HG02973 (cell line): ENCODE data around the gene MEIS2.

ENCODE experiments used
- ATAC-seq: cut with Tn5 transposase; IDR thresholded peaks from one replicate; pipeline ENCODE4 v1.9.1; 2021; ENCODE audit warnings: moderate library complexity; ENCODE audit not compliant: unreplicated experiment

The MEIS2 gene

DNA sequence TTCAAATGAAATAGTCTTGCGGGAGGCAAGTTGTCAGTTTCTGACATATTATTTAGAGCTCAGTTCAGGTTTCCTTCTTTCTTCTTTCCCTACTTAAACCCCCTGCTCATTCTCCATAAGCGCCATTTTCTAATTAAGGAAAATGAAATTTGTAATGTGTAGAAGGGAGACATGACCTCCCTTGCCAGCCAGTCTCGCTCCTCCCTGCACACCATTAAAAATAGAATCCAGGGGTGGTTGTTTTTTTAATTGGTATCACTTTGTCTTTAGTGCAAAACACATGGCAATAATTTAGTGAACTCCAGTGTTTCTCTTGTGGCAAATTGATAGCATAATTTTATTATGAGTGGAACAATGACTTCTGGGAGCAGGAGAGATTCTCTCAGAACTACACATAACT, 160.1 kb downstream of the MEIS2 start:
- no peak for ATAC-seq

DNA sequence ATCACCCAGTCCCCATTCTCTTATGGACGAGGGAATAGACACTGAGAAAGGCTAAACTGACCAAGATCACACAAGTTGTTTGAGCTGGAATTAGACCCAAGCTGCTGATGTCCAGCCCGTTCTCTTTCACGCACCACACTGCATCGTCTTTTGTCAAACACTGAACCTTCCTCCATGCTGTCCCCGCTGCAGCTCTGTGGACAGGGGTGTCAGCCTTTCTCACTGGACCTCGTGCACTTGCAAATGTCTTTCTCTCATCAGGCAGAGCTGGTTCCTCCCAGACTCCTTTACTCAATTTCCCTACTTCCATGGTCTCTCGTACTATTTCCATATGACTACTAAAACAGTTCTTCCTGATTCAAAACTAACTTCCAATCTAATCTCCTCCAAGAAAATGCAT, 161.6 kb downstream of the MEIS2 start:
- no peak for ATAC-seq

DNA sequence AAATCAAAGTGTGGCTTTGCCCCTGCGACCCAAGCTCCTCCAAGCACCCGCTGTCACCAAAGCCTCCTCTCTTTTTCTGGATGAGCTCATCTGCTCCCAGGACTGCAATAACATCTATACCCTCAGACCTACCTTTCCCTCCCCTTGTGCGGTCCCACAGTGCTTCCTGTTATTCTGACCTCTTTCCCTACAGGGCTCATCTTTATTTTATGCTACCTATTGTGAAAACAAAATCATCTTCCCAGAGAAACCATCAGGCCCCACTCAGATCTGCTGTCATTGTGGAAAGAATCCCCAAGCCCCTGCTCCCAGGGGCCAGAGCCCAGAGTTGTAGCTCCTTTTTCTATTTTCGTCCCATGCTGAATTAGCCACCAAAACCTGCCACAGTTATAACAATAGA, 162.2 kb downstream of the MEIS2 start:
- no peak for ATAC-seq

DNA sequence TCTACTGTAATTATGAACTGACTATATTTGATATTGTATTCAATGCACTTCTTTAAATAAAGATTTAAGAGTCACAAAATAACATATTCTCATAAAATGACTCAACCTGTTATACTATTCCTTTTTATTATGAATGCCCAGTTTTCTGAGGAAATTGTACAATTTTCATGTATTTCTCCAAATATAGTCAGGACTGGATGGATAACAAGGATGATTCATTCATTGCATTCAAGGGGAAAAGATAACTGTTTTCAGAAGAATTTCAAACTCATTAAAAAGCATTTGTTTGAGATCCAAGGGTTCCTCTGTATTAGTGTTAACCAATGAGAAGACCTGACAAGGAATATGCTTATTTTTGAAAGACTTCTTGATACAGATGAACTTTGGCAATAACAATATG, 163.7 kb downstream of the MEIS2 start:
- no peak for ATAC-seq

DNA sequence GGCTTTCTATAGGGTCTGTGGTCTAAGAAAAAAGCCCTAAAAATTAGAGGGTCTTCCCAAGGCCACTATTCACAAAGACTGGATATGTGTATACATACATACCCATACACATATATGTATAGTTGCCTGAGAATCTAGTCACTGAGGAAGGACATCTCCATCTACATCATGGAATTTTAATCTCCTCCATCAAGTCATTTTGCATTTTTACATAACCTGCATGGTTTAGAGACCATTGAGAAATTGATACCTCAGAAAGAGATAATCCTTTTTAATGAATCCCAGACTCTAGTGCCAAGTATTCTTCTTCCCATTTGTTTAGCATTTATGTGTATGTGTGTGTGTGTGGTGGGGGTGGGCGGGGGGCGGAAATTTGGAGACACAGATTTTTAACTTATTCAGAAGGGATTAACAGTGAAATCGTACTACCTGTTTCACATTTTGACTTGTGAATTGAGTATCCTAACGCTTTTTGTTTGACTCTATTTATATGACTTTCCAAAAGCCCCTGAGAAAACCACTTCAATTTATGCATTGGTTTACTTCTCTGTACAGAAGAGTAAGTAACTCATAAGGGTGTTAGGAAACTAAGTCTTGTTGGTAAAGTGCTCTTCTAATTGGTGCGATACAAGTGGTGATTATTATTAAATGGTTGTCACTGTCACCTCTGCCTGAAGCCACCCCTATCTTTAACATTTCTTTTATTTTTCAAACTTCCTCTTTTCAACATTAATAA, 166.9 kb downstream of the MEIS2 start:
- ATAC-seq: no peak

DNA sequence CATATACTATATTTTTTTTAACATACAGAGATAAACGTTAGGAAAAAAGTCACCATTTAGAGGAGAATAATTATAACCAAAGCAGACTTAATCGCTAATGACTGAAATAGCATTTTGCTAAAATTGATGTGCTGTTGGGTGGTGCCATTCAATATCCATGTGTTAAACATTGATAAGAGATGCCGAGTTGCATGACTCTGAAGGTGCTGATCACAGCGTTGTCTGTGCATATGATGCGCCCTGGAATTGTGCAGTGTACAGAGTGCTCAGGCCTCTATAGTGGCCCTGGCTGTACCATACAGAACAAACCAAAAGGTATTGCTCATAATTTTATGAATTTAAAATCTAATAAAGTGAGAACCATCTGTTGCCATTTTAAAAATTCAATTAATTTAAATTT, 168.3 kb downstream of the MEIS2 start:
- ATAC-seq: no peak

DNA sequence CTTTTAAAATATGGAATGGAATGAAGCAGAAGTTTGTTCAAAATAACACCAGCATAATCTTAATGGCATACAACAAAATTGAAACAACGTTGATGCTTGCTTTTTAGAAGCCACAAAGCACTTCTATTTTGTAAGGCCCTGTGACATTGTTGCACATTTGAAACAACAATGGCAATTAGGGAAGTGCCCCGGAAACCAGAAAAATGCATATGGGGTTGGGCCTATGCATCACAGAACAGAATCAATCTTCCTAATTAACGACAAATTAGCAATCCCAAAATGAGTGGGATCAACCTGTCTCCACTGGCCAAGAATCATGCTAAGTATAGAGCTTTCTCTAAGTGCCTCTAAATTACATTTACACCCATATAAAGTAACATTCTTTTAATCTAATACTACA, 168.9 kb downstream of the MEIS2 start:
- ATAC-seq: no peak

DNA sequence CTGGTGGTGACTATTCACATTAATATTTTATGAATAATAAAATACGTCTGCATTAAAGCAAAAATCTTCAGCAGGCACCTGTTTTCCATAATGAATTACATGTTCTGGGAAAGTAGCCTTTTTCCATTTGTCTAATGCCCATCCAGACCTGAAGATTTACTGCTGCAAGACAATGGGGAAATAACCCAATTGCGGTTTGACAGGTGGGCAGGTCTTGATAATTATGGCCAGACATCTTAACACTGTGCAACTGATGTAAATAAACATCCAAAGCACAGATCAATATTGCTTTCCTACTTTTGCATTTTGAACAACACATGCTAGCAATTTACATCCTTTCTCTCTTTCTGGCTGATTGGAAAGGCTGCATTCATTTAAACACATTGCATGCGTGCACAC, 173.9 kb downstream of the MEIS2 start:
- no peak for ATAC-seq

DNA sequence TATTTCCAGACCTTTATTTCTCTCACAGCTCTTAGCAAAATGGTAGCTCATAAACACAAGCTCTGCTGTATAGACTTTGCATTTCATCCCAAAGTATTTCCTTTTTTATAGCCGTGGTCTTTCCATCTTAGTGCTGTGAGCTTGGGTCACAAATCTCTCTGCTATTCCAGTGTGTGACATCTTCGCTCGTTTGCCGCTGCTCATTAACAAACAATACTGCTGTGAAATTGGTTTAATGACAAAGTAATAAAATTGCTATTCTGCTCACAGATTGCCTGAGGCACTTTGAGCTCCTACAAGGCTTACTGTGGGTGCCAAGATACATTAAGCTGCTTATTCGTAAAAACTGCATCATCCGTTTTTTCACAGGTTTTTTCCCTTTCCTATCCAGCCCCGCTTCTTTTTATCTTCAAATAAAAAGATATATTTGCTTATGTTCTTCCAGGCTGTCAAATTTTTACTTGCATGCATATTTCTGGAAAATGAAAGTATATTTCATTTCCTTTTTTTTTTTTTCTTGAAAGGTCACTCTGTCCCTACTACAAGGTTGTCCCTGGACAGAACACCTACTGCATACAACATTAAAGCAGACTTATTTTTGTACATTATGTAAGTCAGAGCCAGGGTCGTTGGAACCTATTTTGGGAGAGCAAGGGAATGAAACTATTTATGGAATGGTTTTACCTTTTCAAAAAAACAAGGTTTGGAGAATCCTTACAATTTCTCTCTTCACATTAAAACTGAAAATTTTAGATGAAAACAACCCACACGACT, 174.5 kb downstream of the MEIS2 start:
- no peak for ATAC-seq

DNA sequence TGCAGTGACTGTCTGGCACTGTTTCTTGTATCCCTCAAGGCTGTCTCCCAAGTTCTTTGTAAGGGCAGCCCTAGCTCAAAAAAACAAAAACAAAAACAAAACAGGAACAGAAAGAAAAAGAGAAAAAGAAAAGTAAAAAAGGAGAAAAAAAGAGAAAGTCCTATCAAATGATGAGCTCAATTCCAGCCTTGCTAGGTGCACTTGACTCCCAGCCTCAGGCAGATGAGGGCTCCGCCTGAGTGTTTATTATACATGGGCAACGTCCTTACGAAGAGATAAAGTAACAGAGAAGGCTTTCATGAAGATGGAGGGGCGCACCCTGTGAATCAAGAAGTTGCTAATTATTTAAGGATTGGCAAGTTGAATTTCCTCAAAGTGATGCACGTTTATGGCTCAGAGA, 175.3 kb downstream of the MEIS2 start:
- no peak for ATAC-seq

DNA sequence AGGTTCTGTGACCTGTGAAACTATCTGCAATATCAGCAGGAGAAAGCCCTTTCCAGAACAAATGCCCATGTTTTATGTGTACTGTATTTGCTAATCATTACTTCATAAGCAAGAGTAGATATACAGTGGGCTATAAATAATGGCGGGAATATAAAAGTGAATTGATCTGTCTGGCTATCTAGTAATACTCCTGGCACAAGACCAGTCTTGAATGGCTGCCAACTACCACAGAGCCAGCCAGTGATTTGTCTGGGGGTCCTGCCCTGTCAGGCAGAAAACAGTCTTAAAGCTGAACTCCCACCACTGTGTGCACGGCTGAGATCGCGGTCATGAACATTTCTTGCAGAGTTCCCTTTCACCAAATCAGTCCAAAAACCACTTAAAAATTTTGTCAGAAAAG, 176.3 kb downstream of the MEIS2 start:
- no peak for ATAC-seq

DNA sequence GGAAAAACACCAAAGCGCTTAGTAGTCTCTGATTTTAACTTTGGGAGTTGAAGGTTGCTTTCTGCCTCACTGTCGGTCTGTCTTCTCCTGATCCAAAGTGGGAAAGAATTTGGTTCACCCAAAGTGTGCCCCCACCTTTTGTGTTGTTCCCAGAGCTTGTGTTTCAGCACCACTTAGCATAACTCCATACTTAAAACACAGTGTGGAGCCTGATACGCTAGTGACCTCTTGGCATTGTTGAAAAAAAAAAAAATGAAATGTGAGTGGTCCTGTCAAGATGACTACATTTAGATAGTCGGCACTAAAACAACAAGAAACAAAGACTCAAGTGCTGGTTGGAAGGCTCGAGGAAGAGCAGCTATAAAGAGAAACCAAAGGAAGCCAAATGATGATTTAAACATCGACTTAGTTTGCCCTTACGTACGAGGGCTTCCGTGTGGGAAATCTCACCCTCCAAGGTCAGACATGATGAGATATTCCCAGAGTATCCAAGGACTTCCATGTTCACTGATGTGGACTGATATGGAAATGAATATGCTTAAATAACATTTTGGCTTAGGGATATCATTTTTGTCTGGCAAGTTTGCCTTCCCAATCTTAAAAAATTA, 178.8 kb downstream of the MEIS2 start:
- ATAC-seq: no peak

DNA sequence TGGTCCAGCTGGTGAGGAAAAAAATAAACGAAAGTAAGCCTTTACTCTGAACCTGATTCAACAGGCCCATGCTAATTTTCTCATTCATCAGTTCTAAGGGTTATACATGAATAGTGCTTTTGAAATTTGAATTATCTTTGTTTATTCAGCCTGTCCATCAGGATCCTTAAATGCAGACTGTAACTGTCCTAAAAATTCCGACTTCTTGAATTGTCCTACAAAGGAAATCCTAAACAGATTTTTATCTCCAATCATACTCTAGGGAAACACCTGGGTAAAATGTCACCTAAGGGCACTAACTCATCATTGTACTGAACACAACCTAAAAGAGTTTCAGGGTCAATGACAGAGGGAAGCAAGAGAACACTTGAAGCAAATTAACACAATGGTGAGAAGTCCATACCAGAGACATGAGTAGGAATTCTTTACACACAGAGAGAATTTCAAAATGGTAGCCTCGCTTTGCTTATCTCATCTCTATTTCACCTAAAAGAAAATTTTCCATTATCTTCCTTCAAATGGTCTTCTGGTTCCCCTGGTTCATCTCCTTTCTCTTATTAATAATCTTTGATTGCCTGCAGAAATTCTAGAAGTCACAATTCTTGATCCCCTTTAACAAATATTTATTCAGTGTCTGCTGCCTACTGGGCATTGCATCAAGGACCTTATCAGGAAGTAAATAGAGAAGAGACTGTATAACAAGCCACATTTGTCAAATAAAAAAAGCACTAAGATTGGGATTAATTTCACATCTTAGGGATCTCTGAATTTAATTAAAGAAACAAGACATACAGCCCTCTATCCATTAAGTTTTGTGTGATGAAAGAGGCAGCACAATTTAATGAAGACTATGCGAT, 182.7 kb downstream of the MEIS2 start:
- ATAC-seq: no peak

DNA sequence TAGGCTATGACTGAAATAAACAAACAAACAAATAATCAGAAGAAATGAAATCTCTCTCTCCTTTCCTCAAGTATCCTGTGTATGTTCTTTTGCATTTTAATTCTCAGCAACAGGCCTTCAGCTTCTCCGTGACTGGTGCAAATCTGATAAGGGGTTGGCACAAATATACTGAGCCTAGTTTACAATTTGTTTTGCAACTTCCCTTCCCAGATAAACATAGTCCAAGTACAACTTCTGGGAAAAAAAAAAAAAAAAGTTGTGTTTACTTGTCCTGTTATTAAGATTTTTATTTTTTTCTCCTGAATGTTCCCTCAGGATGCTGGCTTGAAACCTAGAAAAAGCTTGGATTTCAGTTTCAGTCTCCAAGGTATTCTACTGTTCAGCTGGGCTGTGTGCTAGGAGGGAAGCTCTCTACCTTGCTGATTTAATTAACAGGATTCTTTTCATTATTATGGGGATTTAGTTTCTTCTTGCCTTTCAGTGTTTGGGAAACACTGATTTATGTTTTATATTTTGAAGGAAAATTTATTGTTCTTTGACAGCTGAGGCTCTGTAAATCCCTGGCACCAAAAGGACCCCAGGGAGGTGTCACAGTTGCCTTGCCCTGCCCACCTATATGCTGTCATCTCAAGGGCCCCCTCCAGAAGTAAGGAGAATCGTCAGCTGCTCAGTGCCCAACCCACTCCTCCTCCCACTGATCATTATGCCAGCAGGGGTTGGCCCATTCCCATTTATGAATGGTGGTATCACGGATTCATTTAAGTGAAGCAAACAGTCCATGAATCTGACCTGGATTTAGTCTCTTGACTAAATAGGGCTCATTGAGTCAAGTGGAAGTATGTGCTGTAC, 185.2 kb downstream of the MEIS2 start:
- no peak for ATAC-seq

DNA sequence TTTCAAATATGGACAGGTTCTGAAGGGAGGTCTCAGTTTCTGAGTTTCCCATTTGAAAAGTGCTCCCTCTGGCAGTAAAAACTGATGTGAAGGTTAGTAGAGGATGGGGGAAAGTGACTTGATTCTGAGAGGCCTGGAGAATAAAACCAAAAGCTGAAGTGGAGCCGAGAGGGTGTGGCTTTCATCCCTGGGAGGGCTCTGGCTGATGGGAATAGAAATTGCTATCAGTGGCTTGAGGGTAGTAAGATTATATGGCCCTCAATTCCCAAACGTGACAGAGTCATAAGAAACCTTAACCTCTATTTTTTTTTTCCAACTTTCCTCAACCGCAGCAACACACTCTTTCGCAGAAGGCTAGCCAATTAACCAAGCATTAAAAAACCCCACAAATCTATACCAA, 185.9 kb downstream of the MEIS2 start:
- no peak for ATAC-seq

DNA sequence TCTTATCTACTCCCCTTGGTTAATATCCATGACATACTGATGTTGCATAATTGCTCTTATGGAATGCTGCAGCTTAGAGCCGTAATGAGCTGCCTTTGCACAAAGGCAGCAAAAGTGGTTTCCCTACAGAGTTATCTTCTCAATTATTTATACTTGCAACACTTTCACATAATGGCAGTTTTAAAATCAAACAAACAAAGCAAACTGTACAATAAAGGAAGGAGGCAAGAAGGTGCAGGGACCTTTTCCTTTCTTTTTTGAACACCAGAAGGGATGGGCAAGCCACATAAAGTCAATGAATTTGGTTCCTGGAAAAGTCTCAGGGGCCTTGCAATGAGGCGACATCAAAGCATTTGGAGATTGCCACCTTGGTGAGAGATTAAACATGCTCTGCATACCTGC, 188.0 kb downstream of the MEIS2 start:
- ATAC-seq: no peak

DNA sequence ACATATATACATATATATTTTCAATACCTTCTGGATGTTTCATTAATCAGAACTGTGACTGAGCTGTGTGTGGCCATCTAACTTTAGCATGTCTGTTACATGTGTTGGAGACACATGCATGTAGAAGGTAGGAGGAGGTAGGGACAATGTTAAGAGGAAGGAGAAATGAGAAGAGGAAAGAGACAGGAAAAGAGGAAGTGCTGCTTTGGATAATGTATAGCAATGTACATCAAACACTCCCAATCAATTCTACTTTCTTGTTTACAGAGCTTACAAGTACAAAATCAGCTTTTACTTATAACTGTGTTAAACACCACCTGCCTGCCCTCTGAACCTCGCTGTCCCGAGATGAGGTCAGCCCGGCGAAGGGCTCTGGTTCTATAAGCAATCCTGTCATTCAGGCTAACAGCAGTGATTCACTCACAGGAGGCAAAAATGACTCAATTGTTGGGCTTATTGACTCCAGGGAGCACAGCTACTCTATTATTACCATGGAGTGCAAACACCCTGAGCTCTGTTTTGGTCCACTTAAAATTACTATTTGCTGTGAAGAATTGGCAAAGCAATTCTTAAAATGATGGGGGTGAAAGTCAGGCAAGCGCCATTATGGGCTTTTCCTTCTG, 188.9 kb downstream of the MEIS2 start:
- ATAC-seq: no peak

DNA sequence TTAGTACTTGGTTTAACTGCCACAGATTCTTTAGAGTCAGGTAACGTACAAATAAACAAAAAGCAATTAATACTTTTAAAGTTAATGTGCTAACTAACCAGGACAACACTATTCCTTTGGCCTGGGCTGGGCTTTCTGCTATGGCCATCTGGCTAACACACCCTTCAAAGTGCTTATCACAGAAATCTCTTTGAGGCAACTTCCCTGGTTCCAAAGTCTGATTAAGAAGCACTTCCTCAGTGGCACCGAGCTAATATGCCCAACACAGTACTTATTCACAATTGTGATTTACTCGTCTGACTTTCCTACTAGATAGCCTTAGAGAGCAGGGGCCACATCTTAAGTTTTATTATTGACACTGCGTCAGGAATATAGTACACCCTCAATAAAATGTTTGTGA, 191.4 kb downstream of the MEIS2 start:
- ATAC-seq: no peak

DNA sequence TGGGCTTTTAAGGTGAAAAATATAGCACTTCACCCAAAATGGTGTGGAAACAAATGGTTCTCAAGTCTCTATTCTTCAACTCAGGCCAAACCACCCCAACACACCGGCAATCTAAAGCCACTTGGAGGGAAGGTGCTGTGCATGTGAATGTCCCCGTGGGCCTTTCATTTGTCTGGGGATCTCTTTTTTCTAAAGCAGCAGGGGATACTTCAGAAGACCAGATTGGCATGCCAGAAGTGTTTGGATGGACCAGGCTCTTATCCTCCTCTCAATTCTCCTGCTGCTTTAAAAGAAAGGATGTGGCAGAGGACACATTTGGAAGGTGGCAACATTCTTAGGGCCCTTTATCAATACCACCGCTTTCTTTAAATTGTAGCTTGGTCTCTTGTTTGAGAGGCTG, 193.1 kb downstream of the MEIS2 start:
- no peak for ATAC-seq

DNA sequence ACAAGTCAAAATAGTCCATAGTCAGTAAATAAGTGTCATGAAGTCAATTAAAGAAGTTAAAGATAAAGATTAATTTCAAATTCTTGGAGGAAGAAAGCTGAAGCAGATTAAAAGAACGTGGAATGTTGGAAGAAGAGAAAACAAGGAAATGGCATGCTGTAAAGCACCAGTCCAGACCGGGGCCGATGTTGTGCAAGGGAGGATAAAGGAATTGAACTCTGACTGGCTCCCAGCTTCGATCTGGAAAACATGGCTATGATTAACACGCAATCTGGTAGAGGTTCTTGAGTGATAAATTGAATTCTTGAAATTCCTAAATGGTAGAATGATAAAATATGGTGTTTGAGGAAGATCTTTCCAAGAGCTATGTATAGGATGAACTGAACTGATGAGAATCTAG, 194.4 kb downstream of the MEIS2 start:
- no peak for ATAC-seq
